ENCODE results near the gene BCR.
"Not testable (repeated sequence)": the region's sequence is repeated elsewhere in the genome, so short reads cannot be mapped to it uniquely, and the experiment has no call there.

DNA sequence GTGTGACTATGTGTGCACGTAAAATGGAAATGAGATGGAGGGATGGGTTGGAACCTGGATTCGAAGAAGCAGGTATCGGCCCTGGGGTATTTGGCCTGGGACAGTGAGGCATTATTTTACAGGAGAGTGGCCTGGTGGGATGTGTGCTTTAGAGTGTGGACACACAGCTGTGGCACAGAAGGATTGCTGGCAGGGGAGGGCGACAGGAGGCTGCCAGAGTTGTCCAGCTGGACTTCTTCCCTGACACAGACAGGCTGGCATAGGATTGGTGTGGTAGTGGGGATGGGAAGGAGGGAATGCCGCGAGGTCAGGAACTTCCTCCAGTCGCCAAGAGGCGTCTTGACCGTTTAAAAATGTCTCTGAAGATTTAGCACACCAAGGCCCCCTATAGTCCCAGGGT, 157.4 kb downstream of the BCR start:
- TF ChIP-seq, protein P1, sequence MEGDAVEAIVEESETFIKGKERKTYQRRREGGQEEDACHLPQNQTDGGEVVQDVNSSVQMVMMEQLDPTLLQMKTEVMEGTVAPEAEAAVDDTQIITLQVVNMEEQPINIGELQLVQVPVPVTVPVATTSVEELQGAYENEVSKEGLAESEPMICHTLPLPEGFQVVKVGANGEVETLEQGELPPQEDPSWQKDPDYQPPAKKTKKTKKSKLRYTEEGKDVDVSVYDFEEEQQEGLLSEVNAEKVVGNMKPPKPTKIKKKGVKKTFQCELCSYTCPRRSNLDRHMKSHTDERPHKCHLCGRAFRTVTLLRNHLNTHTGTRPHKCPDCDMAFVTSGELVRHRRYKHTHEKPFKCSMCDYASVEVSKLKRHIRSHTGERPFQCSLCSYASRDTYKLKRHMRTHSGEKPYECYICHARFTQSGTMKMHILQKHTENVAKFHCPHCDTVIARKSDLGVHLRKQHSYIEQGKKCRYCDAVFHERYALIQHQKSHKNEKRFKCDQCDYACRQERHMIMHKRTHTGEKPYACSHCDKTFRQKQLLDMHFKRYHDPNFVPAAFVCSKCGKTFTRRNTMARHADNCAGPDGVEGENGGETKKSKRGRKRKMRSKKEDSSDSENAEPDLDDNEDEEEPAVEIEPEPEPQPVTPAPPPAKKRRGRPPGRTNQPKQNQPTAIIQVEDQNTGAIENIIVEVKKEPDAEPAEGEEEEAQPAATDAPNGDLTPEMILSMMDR (conservative IDR thresholded peaks at IDR 0.05 in 1 of 2, IDR thresholded peaks at IDR 0.05 in 1 of 2; ENCODE audit: low read depth in 1 of 2, low read length in 2 of 2), result not testable (repeated sequence)
- TF ChIP-seq EZH2 (IDR thresholded peaks at IDR 0.05; ENCODE audit: low read length, missing control alignments), result not testable (repeated sequence)
